AG04450 (cell line): ENCODE measurements around the gene ATP1A1. TPM values are rescaled to one million over a fixed set of nuclear protein-coding genes. Genes with fewer than 3 reads are reported as not detected.

Experiments used
- CTCF ChIA-PET: fragments of 300-600, 350-600 bp; formaldehyde crosslinking; extraction: SDS; loops from one replicate; lab custom pipeline; 2022; ENCODE audit warnings: antibody characterized with exemption, inconsistent platforms; lab: Charles Lee
- POLR2A ChIA-PET: fragments of 350-600 bp; formaldehyde crosslinking; extraction: SDS; loops from one replicate; lab custom pipeline; 2021; ENCODE audit warnings: antibody characterized with exemption, inconsistent platforms; lab: Yijun Ruan, JAX
- DNase-seq: peaks from one replicate; pipeline ENCODE4 v3.0.0-alpha.2; 2011; ENCODE audit warnings: low read depth, low spot score
- H3K27ac ChIP-seq: one replicate; pipeline ENCODE4 v1.5.1; 2012; ENCODE audit warnings: low read depth, low read length, control low read depth
- H3K27me3 ChIP-seq: one replicate; pipeline ENCODE4 v1.6.0; 2012; ENCODE audit warnings: low read length; ENCODE audit not compliant: control insufficient read depth, insufficient read depth
- H3K4me3 ChIP-seq: 2 replicates; pipeline ENCODE4 v1.5.1; 2011; ENCODE audit warnings: mild to moderate bottlenecking, low read depth, low read length, control low read depth
- H3K9me3 ChIP-seq: 2 replicates; pipeline ENCODE4 v1.5.1; 2012; ENCODE audit warnings: low read length; ENCODE audit not compliant: control insufficient read depth, insufficient read depth
- CTCF ChIP-seq: IDR thresholded peaks from 2 replicates; pipeline ENCODE4 v1.5.1; 2011; ENCODE audit warnings: low read depth, low read length, control low read depth, inconsistent platforms
- polyA plus RNA-seq: library from polyadenylated mRNA; depleted of rRNA; stranded (reverse); fragments of >200 nt; gene quantifications from 2 replicates; pipeline ENCODE4 v1.2.3, GENCODE V29; 2011

ATP1A1 gene
- polyA plus RNA-seq, 1 experiment, result 194 TPM

- no peak overlapping the region for H3K27ac ChIP-seq
- peaks cover 2% of the 10 kb centered on the region for H3K27me3 ChIP-seq
- ChIA-PET CTCF (no interaction called here), POLR2A (no interaction called here)
- no peak for TF ChIP-seq CTCF
- no peak overlapping the region for H3K4me3 ChIP-seq
- no peaks in the 10 kb centered on the region for H3K9me3 ChIP-seq
- DNase-seq, result no peak
Observed at GRCh38 chr1:116347696-116348095, 25.3 kb upstream of the ATP1A1 start.

- DNase-seq, result no peak
- POLR2A ChIA-PET, result no interaction called here
- TF ChIP-seq CTCF, result no peak
- CTCF ChIA-PET, result no interaction called here
- Histone ChIP-seq H3K9me3 (no peaks in the 10 kb centered on the region), H3K27me3 (no peaks in the 10 kb centered on the region), H3K4me3 (no peak overlapping the region), H3K27ac (no peak overlapping the region)
Observed at GRCh38 chr1:116350097-116350645, 22.9 kb upstream of the ATP1A1 start.

GRCh38 chr1:116351914-116352313 lies 21.1 kb upstream of the ATP1A1 start:
- ChIA-PET POLR2A (no interaction called here), CTCF (no interaction called here)
- no peaks in the 10 kb centered on the region for H3K9me3 ChIP-seq
- no peak overlapping the region for H3K27ac ChIP-seq
- no peak for DNase-seq
- no peak for TF ChIP-seq CTCF
- no peak overlapping the region for H3K4me3 ChIP-seq
- no peaks in the 10 kb centered on the region for H3K27me3 ChIP-seq

GRCh38 chr1:116352349-116352813 lies 20.7 kb upstream of the ATP1A1 start:
- no peak for DNase-seq
- Histone ChIP-seq H3K27ac (no peak overlapping the region), H3K4me3 (no peak overlapping the region), H3K9me3 (no peaks in the 10 kb centered on the region), H3K27me3 (no peaks in the 10 kb centered on the region)
- POLR2A ChIA-PET, result no interaction called here
- CTCF ChIA-PET, result no interaction called here
- TF ChIP-seq CTCF, result no peak

- DNase-seq, result no peak
- Histone ChIP-seq H3K27ac (no peak overlapping the region), H3K27me3 (no peaks in the 10 kb centered on the region), H3K9me3 (no peaks in the 10 kb centered on the region), H3K4me3 (no peak overlapping the region)
- POLR2A ChIA-PET, result no interaction called here
- no peak for TF ChIP-seq CTCF
- CTCF ChIA-PET, result no interaction called here
Observed at GRCh38 chr1:116353155-116353554, 19.9 kb upstream of the ATP1A1 start.
